DOHH2 (cell line): Measurements from ENCODE around the gene ZNF276.

Source experiments
- EZH2phosphoT487 ChIP-seq: fragments of 200-600 bp; sonication (generic); IDR thresholded peaks from 2 replicates; pipeline ENCODE4 v1.6.1; 2017; ENCODE audit warnings: borderline replicate concordance, mild to moderate bottlenecking, antibody characterized with exemption, low read length, moderate library complexity, mixed read lengths
- TF ChIP-seq, protein P1 (sequence below): fragments of 200-600 bp; sonication (generic); IDR thresholded peaks from one replicate; pipeline ENCODE4 v1.5.1; 2014; ENCODE audit warnings: antibody characterized with exemption, mild to moderate bottlenecking, low read depth, low read length; ENCODE audit not compliant: poor library complexity, severe bottlenecking

DNA sequence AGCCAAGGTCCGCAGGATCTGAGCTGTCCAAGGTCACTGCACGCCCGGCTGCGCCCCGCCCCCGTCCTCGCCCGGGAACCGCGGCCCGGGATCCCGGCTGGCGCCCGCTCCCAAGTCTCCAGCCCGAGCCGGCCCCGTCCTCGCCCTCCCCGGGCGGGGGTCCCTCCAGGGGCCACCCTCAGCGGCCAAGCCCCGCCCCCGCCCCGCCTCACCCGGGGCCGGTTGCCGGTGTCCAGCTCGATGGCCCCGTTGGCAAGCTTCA is 855 bp upstream of the ZNF276 start:
- TF ChIP-seq, protein P1, sequence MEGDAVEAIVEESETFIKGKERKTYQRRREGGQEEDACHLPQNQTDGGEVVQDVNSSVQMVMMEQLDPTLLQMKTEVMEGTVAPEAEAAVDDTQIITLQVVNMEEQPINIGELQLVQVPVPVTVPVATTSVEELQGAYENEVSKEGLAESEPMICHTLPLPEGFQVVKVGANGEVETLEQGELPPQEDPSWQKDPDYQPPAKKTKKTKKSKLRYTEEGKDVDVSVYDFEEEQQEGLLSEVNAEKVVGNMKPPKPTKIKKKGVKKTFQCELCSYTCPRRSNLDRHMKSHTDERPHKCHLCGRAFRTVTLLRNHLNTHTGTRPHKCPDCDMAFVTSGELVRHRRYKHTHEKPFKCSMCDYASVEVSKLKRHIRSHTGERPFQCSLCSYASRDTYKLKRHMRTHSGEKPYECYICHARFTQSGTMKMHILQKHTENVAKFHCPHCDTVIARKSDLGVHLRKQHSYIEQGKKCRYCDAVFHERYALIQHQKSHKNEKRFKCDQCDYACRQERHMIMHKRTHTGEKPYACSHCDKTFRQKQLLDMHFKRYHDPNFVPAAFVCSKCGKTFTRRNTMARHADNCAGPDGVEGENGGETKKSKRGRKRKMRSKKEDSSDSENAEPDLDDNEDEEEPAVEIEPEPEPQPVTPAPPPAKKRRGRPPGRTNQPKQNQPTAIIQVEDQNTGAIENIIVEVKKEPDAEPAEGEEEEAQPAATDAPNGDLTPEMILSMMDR, result no peak
- TF ChIP-seq EZH2phosphoT487, result no peak
